Transverse colon (tissue), 3 donors: ENCODE measurements around the gene SEM1.

Experiments
- CTCF ChIP-seq, 5 experiments: fragments of 200-600 bp in 3 of 5; fragments of 450-650 bp in 2 of 5; sonication (generic) in 3 of 5; IDR thresholded peaks; 1 replicate in 2 of 5; 2 replicates in 3 of 5; pipeline ENCODE4 v1.5.1; 2016 to 2017; ENCODE audit warnings: antibody characterized with exemption in 5 of 5, inconsistent platforms in 3 of 5, mild to moderate bottlenecking in 2 of 5, moderate library complexity in 1 of 5
- POLR2A ChIP-seq: fragments of 450-650 bp; IDR thresholded peaks from one replicate; pipeline ENCODE4 v1.6.1; 2016; ENCODE audit warnings: antibody characterized with exemption, mild to moderate bottlenecking, moderate library complexity

- TF ChIP-seq CTCF (IDR thresholded peaks at IDR 0.05) (no peak), POLR2A (no peak)
These were observed 23.9 kb downstream of the SEM1 start for GRCh38 chr7:96685755-96686154.
